ENCODE measurements around the gene GRAMD2B.
A peak's percentile ranks its signal among the peaks of the same experiment; 100 is the strongest.
"Not testable (repeated sequence)": the region's sequence is repeated elsewhere in the genome, so short reads cannot be mapped to it uniquely, and the experiment has no call there.

The GRAMD2B gene

GRCh38 chr5:126413856-126414255, 9.4 kb upstream of the GRAMD2B start:
- DNase-seq: no peak

DNA sequence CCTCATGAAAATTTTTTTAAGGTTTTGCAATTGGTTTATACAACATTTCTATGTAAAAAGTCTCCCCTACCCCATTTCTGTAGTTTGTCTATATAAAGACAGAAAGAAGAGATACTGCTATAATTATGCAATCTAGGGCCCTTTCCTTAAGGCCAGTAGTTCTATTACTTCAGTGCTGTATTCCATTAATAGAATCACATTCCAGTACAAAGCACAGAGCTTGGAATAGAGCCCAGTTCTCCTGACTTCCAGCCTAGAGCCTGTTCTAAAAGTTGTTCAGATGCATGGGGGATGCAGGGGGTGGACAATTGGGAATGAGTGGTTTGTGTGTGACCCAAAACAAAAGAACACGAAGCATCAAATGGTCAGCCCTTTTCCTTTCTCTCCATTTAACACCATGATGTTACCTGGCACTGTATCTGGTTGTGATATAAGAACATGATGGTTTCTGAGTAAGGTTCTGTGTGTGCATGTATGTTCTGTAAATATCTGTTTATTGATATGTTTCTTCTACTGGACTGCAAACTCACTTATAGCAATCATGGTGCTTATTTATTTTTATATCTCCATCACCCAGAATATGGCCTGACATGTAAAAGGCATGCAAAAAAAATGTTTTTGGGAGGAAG, 8.2 kb upstream of the GRAMD2B start:
- DNase-seq: no peak

DNA sequence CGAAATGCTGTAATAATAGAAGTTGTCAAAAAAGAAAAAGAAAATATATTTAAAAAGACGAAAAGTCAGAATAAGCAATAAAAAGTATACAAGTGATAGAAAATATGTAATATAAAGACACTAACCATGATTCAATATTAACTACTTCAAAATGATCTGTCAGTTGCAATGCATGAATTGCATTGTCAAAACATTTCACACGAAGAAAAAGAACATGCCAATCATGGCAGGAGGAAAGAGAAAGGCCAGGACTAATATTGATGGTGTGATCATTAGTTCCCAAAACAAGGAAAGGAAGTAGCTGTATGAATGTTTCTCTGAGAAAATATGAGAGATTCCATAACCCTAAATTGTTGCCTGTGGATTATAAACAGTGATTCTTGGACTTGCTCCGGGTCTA, 7.4 kb upstream of the GRAMD2B start:
- DNase-seq: no peak

GRCh38 chr5:126416266-126416925, 6.8 kb upstream of the GRAMD2B start:
- DNase-seq: no peak

- no peak for DNase-seq
Observed at GRCh38 chr5:126417178-126417577, 6.0 kb upstream of the GRAMD2B start.

DNA sequence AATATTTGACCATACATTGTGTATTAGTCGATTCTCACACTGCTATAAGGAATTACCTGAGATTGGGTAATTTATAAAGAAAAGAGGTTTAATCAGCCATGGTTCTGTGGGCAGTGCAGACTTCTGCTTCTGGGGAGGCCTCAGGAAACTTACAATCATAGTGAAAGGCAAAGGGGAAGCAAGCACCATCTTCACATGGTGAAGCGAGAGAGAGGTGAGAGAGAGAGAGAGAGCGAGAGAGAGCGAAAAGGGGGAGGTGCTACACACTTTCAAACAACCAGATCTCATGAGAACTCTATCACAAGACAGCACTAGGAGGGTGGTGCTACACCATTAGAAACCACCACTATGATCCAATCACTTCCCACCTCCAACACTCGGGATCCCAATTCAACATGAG, 4.1 kb upstream of the GRAMD2B start:
- DNase-seq: no peak

DNA sequence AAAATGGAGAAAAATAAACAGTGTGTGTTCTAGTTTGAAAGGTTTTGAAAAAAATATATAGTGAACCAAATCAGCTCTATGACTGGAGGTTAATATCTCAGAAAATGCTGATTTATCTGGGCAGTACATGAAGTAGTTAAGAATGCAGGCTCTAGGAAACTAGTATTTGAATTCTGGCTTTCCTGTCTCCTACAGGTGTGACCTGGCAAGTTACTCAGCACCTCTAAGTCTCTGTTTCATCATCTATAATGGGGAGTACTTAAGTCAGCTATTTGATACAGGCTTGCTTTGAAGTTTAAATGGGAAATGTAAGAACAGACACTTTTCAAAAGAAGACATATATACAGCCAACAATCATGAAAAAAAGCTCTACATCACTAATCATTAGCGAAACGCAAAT, 5.2 kb downstream of the GRAMD2B start:
- no peak for DNase-seq

GRCh38 chr5:126430631-126431030, 7.4 kb downstream of the GRAMD2B start:
- DNase-seq: no peak

GRCh38 chr5:126433701-126434100, 10.5 kb downstream of the GRAMD2B start:
- DNase-seq: no peak

DNA sequence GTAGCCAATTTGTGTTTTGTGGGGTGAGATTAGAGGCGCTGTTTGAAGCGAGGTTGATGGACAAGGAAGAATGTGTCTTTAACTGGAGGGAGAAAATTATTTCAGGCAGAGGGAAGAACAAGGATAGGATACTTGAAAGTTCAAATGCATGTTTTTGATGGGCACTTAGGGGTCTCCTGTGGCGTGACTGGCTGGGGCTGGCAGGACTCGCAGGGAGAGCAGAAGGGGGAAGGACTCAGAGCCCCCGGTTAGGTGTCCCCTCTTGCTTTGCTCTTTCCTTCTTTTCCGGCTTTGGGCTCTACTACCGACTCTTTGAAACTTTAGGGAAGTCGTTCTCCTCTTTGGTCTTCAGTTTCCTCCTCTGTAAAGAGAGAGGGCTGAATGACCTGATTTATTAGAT, 12.1 kb downstream of the GRAMD2B start:
- no peak for DNase-seq

DNA sequence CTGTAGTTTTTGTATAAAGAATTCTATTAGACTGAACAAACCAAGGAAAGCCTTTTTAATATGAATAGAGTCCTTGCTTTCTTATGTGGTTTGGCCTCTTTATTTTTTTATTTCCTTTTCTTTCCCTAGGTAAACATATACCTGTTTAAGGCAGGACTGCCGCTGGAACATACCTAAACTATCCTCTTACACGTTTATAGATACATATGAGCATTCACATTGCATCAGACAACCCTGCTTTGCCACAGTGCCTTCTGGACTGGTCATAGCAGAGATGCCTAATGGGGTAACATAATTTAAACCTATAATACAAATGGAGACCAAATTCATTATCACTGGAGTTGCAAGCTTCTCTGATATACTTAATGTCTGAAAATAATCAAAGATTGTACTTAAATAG, 12.5 kb downstream of the GRAMD2B start:
- no peak for DNase-seq

DNA sequence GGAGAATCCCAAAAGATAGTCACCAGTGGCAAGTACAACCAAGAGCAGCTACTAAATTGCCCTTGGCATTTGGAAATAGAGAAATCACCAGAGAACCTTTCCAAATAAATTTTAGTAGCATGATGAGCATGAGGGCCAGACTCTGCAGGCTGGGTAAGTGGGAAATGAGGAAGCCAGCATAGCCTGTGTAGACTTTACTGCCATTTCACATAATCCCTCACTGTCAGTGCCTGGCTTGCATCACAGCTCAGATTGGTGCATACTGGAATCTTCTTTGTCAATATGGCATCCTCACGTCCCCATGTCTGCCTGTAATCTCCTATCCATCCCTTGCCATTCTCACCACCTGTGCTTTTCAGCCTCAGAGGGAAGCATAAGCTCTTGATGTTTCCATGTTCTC, 14.5 kb downstream of the GRAMD2B start:
- DNase-seq: no peak

DNA sequence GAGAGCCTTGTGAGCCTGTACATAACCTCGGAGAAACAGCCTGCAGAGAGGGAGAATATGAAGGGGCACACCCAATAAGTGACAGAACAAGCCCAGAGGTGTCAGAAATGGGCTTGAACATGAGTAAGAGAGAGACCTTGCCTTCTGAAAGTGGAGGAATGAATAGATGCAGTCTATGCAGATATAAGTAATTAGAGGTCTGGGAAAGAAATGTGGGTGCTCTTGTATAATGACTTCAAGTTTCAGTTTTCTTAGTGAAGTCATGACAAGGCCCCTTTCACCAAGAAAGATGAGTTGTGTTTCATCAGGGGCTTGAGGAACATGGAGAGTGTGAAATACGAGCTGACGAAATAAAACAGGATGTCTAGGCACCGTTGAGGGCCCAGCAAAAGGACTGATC, 15.1 kb downstream of the GRAMD2B start:
- no peak for DNase-seq

DNA sequence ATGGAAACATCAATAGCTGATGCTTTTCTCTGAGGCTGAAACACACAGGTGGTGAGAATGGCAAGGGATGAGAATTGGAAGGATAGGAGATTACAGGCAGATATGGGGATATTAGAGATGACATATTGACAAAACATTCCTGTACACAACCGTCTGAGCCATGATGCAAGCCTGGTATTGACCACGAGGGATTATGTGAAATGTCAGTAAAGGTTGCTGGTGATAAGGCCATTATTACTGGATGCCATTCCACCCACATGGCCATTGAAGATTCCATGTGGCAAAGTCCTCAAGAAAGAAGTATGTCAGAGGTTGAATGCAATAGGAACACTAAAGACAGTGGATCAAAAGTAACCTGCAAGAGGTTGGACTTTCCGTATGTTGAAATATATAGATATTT, 15.7 kb downstream of the GRAMD2B start:
- no peak for DNase-seq

GRCh38 chr5:126439724-126440123, 16.5 kb downstream of the GRAMD2B start:
- not testable (repeated sequence) for DNase-seq

DNA sequence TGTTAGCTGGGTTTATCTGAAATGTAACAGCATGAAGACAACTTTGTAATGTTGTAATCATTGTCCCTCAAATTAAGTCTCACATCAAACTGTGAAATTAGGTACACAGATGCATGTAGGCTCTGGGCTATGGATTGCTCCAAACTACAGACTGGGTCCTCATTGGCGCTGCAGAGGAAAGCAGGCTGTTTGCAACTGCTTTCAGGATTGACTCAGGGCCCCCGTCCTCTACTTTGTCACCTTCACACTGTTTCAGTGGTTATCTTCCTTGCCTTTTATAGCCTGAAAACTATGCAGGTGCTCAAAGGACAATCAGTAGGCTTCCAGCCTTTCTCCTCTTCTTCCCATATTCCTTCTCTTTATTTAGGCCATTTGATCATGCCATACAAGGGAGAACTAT, 18.0 kb downstream of the GRAMD2B start:
- DNase-seq: no peak

GRCh38 chr5:126443374-126443851, 20.2 kb downstream of the GRAMD2B start:
- no peak for DNase-seq

- no peak for DNase-seq
Observed at GRCh38 chr5:126444137-126444536, 20.9 kb downstream of the GRAMD2B start.

GRCh38 chr5:126445502-126446174, 22.4 kb downstream of the GRAMD2B start:
- DNase-seq: no peak

- no peak for DNase-seq
Observed at GRCh38 chr5:126446498-126447224, 23.5 kb downstream of the GRAMD2B start.

- no peak for DNase-seq
Observed at GRCh38 chr5:126448720-126449119, 25.5 kb downstream of the GRAMD2B start.

DNA sequence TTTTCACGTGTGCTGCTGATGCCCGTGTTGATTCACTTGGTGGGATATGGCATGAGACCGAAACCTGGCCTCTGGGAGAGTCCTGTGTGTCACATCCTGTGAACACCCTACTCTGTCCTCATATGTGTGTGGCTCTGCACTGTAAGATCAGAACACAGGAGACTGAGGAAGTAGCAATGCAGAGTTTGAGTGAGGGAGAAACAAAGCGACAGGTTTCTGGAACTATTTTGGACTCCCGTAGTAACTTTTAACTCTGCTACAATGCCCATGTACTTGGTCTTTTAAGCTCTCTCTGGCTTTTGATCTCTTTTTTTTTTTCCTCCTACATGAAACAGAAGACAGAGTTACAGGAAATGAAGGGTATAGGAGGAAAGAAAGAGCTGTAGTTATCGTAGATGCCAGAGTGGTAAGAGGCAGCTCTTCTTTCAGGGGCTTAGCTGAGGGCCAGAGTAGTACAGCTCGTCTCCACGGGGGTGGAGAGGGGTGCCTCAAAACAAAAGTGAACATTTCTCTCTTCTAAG, 26.6 kb downstream of the GRAMD2B start:
- peak; percentile 60 for DNase-seq

- peak; percentile 76 for DNase-seq
Observed at GRCh38 chr5:126450346-126450745, 27.1 kb downstream of the GRAMD2B start.
